Omental fat pad (tissue), 4 donors: ENCODE measurements around the gene GPD1. TPM values are rescaled to one million over a fixed set of nuclear protein-coding genes. Genes with fewer than 3 reads are reported as not detected.
A peak's percentile ranks its signal among the peaks of the same experiment; 100 is the strongest.

ENCODE experiments used
- ATAC-seq: fragments of 150-250 bp; one replicate; pipeline ENCODE4 v1.9.1; 2016; ENCODE audit warnings: mild to moderate bottlenecking, moderate library complexity; ENCODE audit not compliant: low FRiP score
- DNase-seq: peaks from one replicate; pipeline ENCODE4 v3.0.0-alpha.2; 2019; ENCODE audit warnings: low spot score
- total RNA-seq, 4 donors: library from RNA; depleted of rRNA; stranded (reverse); fragments of >200 nt; gene quantifications; one replicate each; pipeline ENCODE4 v1.1.0, GENCODE V29; 2016
- TF ChIP-seq, protein P1 (sequence below), 3 donors: fragments of 450-650 bp; IDR thresholded peaks; one replicate each; pipeline ENCODE4 v1.5.1; 2016 to 2017; ENCODE audit warnings: antibody characterized with exemption in 3 of 3, mild to moderate bottlenecking in 3 of 3, moderate library complexity in 2 of 3

GPD1 gene
- total RNA-seq, 4 donors from 2014 or later: 689 to 2,989 (median 2,080) TPM

DNA sequence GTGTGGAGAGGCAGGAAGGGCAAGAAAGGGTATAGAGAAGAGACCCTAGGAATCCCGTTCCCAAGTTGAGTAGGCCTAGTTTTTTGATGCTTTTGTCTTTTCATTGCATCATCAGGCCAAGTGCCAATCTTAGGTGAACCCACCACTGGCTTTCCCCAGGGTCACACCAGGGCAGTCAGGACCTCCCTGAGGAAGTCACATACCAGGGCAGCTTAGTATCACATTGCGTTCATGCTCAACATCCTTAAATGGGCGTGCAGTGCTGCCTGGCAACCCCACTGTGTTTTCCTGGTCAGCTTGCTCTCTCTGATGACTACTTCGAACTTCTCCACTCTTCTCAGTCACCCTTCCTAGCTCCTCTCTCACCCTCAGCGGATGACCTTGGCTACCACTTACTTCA is 37.4 kb upstream of the GPD1 start:
- TF ChIP-seq, protein P1, sequence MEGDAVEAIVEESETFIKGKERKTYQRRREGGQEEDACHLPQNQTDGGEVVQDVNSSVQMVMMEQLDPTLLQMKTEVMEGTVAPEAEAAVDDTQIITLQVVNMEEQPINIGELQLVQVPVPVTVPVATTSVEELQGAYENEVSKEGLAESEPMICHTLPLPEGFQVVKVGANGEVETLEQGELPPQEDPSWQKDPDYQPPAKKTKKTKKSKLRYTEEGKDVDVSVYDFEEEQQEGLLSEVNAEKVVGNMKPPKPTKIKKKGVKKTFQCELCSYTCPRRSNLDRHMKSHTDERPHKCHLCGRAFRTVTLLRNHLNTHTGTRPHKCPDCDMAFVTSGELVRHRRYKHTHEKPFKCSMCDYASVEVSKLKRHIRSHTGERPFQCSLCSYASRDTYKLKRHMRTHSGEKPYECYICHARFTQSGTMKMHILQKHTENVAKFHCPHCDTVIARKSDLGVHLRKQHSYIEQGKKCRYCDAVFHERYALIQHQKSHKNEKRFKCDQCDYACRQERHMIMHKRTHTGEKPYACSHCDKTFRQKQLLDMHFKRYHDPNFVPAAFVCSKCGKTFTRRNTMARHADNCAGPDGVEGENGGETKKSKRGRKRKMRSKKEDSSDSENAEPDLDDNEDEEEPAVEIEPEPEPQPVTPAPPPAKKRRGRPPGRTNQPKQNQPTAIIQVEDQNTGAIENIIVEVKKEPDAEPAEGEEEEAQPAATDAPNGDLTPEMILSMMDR (IDR thresholded peaks at IDR 0.05): no peak
- no peak for ATAC-seq
- DNase-seq: no peak

DNA sequence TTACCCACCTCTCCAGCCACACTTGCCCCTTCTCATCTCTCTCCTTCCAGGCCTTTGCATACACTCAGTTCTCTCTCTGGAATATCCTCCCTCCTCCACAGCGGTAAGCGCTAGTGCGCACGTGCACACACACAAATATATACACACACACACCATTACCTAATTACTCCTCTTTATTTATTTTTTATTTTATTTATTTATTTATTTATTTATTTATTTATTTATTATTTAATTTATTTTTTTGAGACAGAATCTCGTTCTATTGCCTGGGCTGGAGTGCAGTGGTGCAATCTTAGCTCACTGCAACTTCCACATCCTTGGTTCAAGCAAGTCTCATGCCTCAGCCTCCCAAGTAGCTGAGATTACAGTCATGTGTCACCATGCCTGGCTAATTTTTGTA is 34.7 kb upstream of the GPD1 start:
- DNase-seq (no peak), ATAC-seq (no peak)
- TF ChIP-seq, protein P1 (IDR thresholded peaks at IDR 0.05): no peak

DNA sequence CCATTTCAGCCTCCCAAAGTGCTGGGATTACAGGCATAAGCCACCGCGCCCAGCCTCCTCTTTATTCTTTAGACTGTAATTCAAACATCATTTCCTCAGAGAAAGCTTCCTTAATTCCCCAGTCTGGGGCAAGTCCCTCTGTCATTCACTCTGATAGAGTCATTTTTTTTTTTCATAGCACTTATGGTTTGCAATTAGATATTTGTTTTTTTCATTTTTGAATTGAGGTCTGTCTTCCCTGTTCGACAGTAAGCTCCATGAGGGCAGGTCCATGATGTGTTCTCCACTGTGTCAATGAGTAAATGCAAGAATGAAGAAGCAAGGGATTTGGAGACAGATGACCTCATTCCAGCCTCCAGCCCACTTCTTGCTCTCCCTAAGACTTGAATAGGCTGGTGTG is 34.3 kb upstream of the GPD1 start:
- no peak for ATAC-seq
- DNase-seq: no peak
- TF ChIP-seq, protein P1 (IDR thresholded peaks at IDR 0.05): no peak

DNA sequence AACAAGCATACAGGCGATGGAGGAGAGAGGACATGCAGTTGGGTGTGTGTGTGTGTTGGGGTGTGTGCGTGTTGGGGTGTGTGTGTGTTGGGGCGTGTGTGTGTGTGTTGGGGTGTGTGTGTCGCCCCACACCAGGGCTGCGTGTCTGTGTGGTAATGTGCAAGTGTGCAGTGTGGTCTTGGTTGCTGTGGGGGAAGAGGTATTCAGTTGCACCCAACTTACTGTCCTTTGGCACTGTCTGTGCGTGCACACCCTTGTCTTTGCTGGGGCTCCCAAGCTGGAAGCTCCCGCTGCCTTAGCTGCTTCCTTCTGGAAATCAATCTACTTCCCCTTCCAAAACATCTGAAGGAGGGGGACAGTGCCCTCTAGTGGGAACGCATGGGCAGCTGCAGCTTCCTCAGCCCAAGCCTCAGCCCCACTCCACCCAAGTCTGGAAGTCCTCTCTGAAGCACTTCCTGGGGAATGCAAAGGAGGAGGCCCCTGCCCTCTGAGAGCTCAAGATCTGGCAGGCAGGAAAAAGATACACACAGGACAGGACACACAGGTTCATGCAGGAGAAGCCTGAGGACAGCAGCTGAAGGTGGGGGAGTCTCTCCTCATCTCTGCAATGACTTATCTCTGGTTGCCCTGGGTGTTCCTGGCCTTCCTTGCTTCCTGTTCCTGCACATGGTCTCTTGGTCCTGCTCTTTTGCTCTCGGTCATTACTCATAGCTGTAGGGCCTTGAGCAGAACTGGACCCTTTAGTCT is 33.3 kb upstream of the GPD1 start:
- ATAC-seq: peak; percentile 69
- no peak for DNase-seq
- TF ChIP-seq, protein P1 (IDR thresholded peaks at IDR 0.05): peak in 2 of 3 donors; percentile 64 to 87

DNA sequence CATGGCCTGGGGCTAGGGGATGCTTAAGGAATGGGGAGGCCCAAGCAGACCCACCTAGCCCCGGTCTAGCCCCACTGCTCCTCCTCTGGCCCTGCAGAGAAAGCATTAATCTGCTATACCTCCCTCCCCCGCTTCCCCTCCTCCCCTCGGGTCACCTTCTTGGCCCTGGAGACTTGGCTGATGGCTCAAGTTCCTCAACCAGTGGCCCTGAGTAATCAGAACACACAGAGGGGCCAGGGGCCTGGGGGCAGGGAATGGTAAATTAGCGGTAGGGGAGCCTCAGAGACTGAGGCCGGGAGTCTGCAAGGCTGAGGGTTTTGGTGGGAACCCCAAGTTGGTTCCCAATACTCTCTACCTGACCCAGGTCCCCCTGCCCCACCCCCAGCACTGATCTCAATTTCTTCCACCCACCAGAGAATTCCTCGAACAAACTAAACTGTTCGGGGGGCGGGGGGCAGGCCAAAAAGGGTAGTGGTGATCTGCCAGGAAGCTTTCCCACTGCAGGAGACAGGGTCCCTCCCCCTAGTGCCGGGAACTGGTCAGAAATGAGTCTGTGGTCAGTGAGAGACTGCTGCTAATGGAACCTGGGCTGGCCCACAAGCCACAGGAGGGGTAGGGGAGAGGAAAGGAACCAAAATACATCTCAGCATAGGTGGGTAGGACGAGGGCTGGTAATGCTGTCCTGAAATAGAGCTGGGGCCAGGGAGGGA is 31.5 kb upstream of the GPD1 start:
- TF ChIP-seq, protein P1 (IDR thresholded peaks at IDR 0.05): no peak
- no peak for DNase-seq
- ATAC-seq: no peak

DNA sequence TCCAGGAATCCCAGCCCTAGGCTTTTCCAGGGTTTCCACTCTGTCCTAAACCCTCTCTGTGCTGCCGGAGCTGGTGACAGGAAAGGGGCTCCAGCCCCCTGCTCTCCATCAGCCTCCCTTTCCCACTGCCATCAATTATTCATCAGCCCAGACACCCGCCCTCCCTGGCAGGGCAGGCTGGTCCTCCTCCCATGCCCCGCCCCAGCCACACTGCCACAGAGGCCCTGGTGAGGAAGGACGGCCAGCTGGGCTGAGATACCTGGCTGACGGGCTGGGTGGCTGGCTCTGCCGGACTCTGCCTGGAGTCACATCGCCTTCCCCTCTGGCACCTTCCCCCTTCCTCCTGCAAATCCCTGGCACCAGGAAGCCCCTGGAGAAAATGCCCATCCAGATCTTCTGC is 30.6 kb upstream of the GPD1 start:
- TF ChIP-seq, protein P1 (IDR thresholded peaks at IDR 0.05): no peak
- ATAC-seq: no peak
- DNase-seq: no peak

DNA sequence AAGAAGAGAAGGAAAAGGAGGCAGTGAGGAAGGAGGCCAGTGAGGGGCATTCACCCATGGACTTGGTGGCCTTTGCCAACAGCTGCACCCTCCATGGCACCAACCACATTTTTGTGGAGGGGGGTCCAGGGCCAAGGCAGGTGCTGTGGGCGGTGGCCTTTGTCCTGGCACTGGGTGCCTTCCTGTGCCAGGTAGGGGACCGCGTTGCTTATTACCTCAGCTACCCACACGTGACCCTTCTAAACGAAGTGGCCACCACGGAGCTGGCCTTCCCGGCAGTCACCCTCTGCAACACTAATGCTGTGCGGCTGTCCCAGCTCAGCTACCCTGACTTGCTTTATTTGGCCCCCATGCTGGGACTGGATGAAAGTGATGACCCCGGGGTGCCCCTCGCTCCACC is 30.1 kb upstream of the GPD1 start:
- DNase-seq (no peak), ATAC-seq (no peak)
- TF ChIP-seq, protein P1 (IDR thresholded peaks at IDR 0.05): no peak
